Sigmoid colon (tissue), 4 donors: ENCODE measurements around the gene SLC9A8.

ENCODE experiments used
- CTCF ChIP-seq, 4 experiments: fragments of 450-650 bp in 3 of 4; fragments of 200-600 bp in 1 of 4; IDR thresholded peaks; one replicate each; pipeline ENCODE4 v1.5.1; 2016 to 2019; ENCODE audit warnings: antibody characterized with exemption in 4 of 4, mild to moderate bottlenecking in 3 of 4, moderate library complexity in 2 of 4
- EP300 ChIP-seq, 4 donors: sonication (generic); formaldehyde crosslinking; IDR thresholded peaks; one replicate each; pipeline ENCODE4 v1.6.1; 2017; ENCODE audit warnings: antibody characterized with exemption in 4 of 4
- POLR2A ChIP-seq, 2 donors: fragments of 450-650 bp; IDR thresholded peaks; one replicate each; pipeline ENCODE4 v1.6.1; 2016; ENCODE audit warnings: antibody characterized with exemption in 2 of 2, mild to moderate bottlenecking in 2 of 2, moderate library complexity in 2 of 2
- POLR2AphosphoS5 ChIP-seq, 4 donors: sonication (generic); formaldehyde crosslinking; IDR thresholded peaks; one replicate each; pipeline ENCODE4 v1.6.1; 2017; ENCODE audit warnings: antibody characterized with exemption in 4 of 4

- TF ChIP-seq POLR2A (IDR thresholded peaks at IDR 0.05), result no peak
- TF ChIP-seq CTCF (IDR thresholded peaks at IDR 0.05), result no peak
- no peak for TF ChIP-seq POLR2AphosphoS5 (IDR thresholded peaks at IDR 0.05)
- TF ChIP-seq EP300 (IDR thresholded peaks at IDR 0.05), result no peak
These were observed 103.7 kb downstream of the SLC9A8 start for GRCh38 chr20:49916146-49917002.
